MCF 10A (cell line): Measurements from ENCODE around the gene STK11IP. TPM values are rescaled to one million over a fixed set of nuclear protein-coding genes. Genes with fewer than 3 reads are reported as not detected.

Source experiments
- BruUV-seq: library from RNA; stranded (reverse); fragments of 400-500 nt; replicated peaks from 2 replicates; lab custom pipeline; 2021; lab: Mats Ljungman, UMichigan
- CTCF ChIA-PET: fragments of 300-600 bp; sonication (Branson Sonifier 250); formaldehyde crosslinking; extraction: SDS; loops from one replicate; lab custom pipeline; 2021; ENCODE audit warnings: antibody characterized with exemption, inconsistent platforms; lab: Yijun Ruan, JAX
- POLR2A ChIA-PET: fragments of 300-600, 350-650 bp; sonication (Branson Sonifier 250); formaldehyde crosslinking; extraction: SDS; loops from one replicate; lab custom pipeline; 2020; ENCODE audit warnings: antibody characterized with exemption, inconsistent platforms; lab: Yijun Ruan, JAX
- DNase-seq: peaks from one replicate; pipeline ENCODE4 v3.0.0-alpha.2; 2018; ENCODE audit not compliant: unreplicated experiment
- H3K27ac Mint-ChIP-seq: one replicate; pipeline ENCODE4 v1.8.0; 2022; ENCODE audit warnings: mild to moderate bottlenecking, low read depth, mixed read lengths; ENCODE audit not compliant: unreplicated experiment
- H3K27me3 Mint-ChIP-seq: one replicate; pipeline ENCODE4 v1.8.0; 2022; ENCODE audit warnings: mixed read lengths; ENCODE audit not compliant: insufficient read depth, unreplicated experiment
- H3K36me3 Mint-ChIP-seq: one replicate; pipeline ENCODE4 v1.8.0; 2022; ENCODE audit warnings: mild to moderate bottlenecking, moderate library complexity, mixed read lengths; ENCODE audit not compliant: insufficient read depth, unreplicated experiment
- H3K4me1 Mint-ChIP-seq: one replicate; pipeline ENCODE4 v1.8.0; 2022; ENCODE audit warnings: mixed read lengths; ENCODE audit not compliant: insufficient read depth, unreplicated experiment
- H3K4me3 Mint-ChIP-seq: one replicate; pipeline ENCODE4 v1.8.0; 2022; ENCODE audit warnings: mild to moderate bottlenecking, moderate library complexity, mixed read lengths; ENCODE audit not compliant: unreplicated experiment
- H3K9me3 Mint-ChIP-seq: one replicate; pipeline ENCODE4 v1.8.0; 2022; ENCODE audit warnings: mixed read lengths; ENCODE audit not compliant: unreplicated experiment
- intact Hi-C: fragments of 100-400 bp; cut with micrococcal nuclease; formaldehyde crosslinking; loops from 2 replicates; pipeline ENCODE4 v1.14.1; 2022
- total RNA-seq: library from RNA; stranded (reverse); gene quantifications from 2 replicates; pipeline ENCODE4 v1.2.3, GENCODE V29; 2022
- TF ChIP-seq, protein P1 (sequence below): fragments of 200-600 bp; IDR thresholded peaks from one replicate; pipeline ENCODE4 v1.8.0; 2022; ENCODE audit warnings: antibody characterized with exemption, mild to moderate bottlenecking; ENCODE audit not compliant: unreplicated experiment

STK11IP gene
- total RNA-seq, 1 experiment from 2014 or later, result 26.5 TPM

DNA sequence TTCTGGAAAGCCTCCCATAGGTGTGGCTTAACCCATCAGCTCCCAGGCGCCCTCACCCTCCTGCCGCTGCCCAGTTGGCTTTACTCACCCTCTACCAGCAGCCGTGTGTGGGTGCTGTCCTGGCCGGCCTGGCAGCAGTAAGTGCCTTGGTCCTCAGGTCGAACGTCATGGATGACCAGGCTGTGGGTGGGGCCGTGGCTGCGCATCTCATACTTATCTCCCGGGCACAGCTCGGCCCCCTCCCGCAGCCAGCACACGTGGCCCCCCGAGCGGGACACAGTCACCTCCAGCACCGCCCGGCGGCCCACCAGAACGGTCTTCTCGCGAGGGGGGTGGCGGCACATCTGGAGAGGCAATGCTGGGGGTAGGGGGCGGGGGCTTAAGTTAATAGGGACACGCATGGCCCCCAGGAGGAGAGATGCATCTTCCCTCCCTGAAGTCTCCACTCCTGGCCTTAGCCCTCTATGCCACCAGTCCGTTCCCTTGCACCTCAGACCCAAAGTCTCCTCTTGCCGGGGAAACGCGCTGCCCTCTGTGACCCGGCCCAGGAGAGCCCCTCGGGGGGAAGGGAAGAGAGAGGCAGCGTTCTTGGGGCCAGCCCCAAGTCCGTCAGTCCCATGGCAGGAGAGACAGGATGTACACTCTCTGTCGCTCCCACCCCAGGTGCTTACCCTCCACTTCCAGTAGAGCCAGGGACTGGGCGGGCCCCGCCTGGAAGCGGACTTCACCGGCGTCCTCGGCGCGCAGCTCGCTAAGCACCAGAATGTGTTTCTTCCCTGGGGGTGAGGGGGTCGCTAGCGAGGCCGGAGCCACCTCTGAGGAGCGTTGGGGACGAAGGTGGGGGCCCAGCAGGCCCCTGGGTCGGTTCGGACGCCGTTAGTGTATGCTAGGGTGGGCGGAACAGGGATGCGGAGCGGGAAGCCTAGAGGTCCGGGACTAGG, 45.9 kb upstream of the STK11IP start:
- no peaks in the 10 kb centered on the region for H3K36me3 Mint-ChIP-seq
- H3K4me3 Mint-ChIP-seq, result peak overlapping the region; percentile 70
- no TSS peak for BruUV-seq
- intact Hi-C loops, result no loop called here
- ChIA-PET POLR2A (interaction anchor here (0.6 to 1.9 kb wide), 5 partner anchors 8 to 508 kb away, joined by 3 to 17 read pairs (median 3); partner anchors contain the start of genes CHPF, OBSL1 and TMEM198), CTCF (interaction anchor here (1.0 to 2.6 kb wide), 6 partner anchors 8 to 91 kb away, joined by 3 to 8 read pairs (median 6); no protein-coding TSS in a partner anchor)
- H3K27me3 Mint-ChIP-seq, result no peaks in the 10 kb centered on the region
- peak; percentile 41 for DNase-seq
- H3K4me1 Mint-ChIP-seq, result peaks cover 6% of the 10 kb centered on the region
- TF ChIP-seq, protein P1, sequence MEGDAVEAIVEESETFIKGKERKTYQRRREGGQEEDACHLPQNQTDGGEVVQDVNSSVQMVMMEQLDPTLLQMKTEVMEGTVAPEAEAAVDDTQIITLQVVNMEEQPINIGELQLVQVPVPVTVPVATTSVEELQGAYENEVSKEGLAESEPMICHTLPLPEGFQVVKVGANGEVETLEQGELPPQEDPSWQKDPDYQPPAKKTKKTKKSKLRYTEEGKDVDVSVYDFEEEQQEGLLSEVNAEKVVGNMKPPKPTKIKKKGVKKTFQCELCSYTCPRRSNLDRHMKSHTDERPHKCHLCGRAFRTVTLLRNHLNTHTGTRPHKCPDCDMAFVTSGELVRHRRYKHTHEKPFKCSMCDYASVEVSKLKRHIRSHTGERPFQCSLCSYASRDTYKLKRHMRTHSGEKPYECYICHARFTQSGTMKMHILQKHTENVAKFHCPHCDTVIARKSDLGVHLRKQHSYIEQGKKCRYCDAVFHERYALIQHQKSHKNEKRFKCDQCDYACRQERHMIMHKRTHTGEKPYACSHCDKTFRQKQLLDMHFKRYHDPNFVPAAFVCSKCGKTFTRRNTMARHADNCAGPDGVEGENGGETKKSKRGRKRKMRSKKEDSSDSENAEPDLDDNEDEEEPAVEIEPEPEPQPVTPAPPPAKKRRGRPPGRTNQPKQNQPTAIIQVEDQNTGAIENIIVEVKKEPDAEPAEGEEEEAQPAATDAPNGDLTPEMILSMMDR, result no peak
- no peak overlapping the region for H3K27ac Mint-ChIP-seq
- no peaks in the 10 kb centered on the region for H3K9me3 Mint-ChIP-seq

DNA sequence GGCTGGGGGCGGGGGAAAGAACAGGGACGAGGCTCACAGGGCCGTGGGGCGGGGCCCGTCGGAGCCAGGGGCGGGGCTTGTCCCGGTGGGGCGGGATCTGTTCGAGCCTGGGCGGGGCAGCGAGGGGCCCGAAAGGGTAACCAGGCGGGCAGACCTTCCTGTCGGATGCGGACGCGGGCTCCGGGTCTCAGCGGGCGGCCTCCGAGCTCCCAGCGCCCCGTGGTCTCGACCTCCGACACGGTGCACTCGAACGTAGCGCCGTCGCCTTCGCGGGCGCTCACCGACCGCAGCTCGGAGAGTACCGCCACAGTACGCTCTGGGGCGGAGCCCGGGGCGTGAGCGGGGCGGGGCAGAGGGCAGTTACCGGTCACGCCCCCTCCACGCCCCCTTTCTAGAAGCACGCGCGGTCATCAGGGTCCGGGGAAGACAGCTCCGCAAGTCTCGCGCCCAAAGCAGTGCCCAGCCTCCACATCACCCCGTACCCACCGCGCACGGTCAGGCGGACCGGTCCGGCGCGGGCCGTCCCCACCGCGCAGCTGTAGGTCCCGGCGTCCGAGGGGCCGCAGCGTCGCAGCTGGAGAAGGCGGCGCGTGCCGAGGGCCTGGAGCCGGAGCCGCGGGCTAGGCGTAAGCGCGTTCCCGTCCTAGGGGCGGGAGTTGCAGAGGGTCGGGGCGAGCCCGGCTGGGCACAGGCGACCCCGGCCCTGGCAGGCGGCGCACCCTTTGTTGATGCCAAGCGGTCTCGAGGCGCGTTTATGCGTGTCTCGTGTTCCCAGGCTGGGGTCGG, 45.1 kb upstream of the STK11IP start:
- intact Hi-C loops, result no loop called here
- POLR2A ChIA-PET, result interaction anchor here (0.6 to 1.9 kb wide), 4 partner anchors 9 to 509 kb away, joined by 3 to 17 read pairs (median 3); partner anchors contain the start of genes CHPF and TMEM198
- peak; percentile 75 for DNase-seq
- CTCF ChIA-PET, result interaction anchor here (0.6 to 2.0 kb wide), 4 partner anchors 8 to 689 kb away, joined by 3 to 8 read pairs (median 5); no protein-coding TSS in a partner anchor
- H3K27ac Mint-ChIP-seq, result no peak overlapping the region
- H3K9me3 Mint-ChIP-seq, result no peaks in the 10 kb centered on the region
- H3K4me3 Mint-ChIP-seq, result peak overlapping the region; percentile 70
- TF ChIP-seq, protein P1, result no peak
- no peaks in the 10 kb centered on the region for H3K36me3 Mint-ChIP-seq
- peaks cover 6% of the 10 kb centered on the region for H3K4me1 Mint-ChIP-seq
- no peaks in the 10 kb centered on the region for H3K27me3 Mint-ChIP-seq
- BruUV-seq, result no TSS peak

DNA sequence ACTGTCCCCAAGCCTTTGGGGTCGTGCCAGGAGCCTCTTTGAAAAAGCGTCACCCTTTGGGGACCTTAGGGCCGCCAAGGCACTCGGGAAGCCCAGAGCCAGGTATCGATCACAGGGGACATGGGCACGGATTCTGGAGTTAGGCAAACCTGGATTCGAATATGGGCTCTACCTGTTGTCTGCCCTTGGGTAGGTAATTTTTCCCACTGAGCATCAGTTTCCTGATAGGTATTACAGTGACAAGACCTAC, 44.6 kb upstream of the STK11IP start:
- H3K4me3 Mint-ChIP-seq, result no peak overlapping the region
- CTCF ChIA-PET, result interaction anchor here (0.6 to 1.7 kb wide), 3 partner anchors 12 to 690 kb away, joined by 3 to 7 read pairs (median 3); no protein-coding TSS in a partner anchor
- H3K4me1 Mint-ChIP-seq, result peaks cover 6% of the 10 kb centered on the region

More for the DNA sequence above, 44.6 kb upstream of the STK11IP start:
- H3K27ac Mint-ChIP-seq, result no peak overlapping the region
- DNase-seq, result no peak
- POLR2A ChIA-PET, result interaction anchor here (1.1 to 1.9 kb wide), 2 partner anchors 10 to 15 kb away, joined by 3 to 17 read pairs; partner anchors contain the start of genes CHPF and TMEM198
- H3K9me3 Mint-ChIP-seq, result no peaks in the 10 kb centered on the region
- H3K27me3 Mint-ChIP-seq, result no peaks in the 10 kb centered on the region
- BruUV-seq, result no TSS peak
- TF ChIP-seq, protein P1, result no peak
- intact Hi-C loops, result no loop called here
- H3K36me3 Mint-ChIP-seq, result no peaks in the 10 kb centered on the region
